Coronary artery (tissue), 2 donors: ENCODE results near the gene SLC46A1.

Source experiments
- DNase-seq: peaks from one replicate; pipeline ENCODE4 v3.0.0-alpha.2; 2017; ENCODE audit warnings: low spot score
- H3K27ac ChIP-seq, 2 donors: fragments of 200-600 bp; sonication (generic); one replicate each; pipeline ENCODE4 v1.5.1; 2016 to 2019
- H3K4me3 ChIP-seq: fragments of 200-600 bp; sonication (generic); 2 replicates; pipeline ENCODE4 v1.5.1; 2016; ENCODE audit warnings: mild to moderate bottlenecking, moderate library complexity
- TF ChIP-seq, protein P1 (sequence below): fragments of 200-600 bp; sonication (generic); IDR thresholded peaks from one replicate; pipeline ENCODE4 v1.5.1; 2019; ENCODE audit warnings: antibody characterized with exemption

SLC46A1 gene

DNA sequence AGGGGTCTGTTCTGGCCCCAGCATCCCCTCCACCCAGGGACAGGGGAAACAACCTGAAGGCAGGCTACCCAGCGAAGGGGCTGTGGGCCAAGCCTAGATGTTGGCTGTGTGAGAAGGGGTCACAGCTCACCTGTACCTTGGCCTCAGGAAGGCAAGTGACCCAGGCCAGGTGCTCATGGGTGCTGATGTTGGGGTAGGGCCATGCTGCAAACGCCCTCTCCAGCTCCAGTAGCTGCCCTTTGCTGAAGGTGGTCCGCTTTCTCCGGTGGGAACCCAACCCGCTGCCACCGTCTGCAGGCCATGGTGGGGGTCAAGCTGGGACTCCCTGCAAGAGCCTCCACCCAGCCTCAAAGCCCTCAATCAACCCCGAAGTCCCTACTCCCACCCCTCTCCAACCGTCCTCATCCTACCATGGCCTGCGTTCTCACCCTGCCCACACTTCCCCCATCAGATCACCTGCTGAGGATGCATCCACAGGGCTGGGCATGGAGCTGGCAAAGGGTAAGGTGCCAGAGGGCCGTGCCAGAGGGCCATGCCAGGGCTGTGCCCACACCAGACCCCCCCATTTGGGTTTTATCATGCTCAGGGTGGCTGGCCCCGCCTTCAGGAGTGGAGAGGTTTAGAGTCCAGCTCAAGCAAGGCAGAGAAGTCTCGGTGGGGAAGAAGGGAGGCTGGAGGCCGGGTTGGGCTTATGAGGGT is 41.2 kb downstream of the SLC46A1 start, which contains the start of gene SEBOX:
SEBOX (minus strand) TSS at position 535 of the 699 bp plus-strand sequence; CDS start at position 487, 48 bp downstream.
- TF ChIP-seq, protein P1, sequence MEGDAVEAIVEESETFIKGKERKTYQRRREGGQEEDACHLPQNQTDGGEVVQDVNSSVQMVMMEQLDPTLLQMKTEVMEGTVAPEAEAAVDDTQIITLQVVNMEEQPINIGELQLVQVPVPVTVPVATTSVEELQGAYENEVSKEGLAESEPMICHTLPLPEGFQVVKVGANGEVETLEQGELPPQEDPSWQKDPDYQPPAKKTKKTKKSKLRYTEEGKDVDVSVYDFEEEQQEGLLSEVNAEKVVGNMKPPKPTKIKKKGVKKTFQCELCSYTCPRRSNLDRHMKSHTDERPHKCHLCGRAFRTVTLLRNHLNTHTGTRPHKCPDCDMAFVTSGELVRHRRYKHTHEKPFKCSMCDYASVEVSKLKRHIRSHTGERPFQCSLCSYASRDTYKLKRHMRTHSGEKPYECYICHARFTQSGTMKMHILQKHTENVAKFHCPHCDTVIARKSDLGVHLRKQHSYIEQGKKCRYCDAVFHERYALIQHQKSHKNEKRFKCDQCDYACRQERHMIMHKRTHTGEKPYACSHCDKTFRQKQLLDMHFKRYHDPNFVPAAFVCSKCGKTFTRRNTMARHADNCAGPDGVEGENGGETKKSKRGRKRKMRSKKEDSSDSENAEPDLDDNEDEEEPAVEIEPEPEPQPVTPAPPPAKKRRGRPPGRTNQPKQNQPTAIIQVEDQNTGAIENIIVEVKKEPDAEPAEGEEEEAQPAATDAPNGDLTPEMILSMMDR: no peak
- DNase-seq: no peak
- no peak within 1 kb of the TSS for H3K27ac ChIP-seq
- H3K4me3 ChIP-seq: no peak within 1 kb of the TSS

DNA sequence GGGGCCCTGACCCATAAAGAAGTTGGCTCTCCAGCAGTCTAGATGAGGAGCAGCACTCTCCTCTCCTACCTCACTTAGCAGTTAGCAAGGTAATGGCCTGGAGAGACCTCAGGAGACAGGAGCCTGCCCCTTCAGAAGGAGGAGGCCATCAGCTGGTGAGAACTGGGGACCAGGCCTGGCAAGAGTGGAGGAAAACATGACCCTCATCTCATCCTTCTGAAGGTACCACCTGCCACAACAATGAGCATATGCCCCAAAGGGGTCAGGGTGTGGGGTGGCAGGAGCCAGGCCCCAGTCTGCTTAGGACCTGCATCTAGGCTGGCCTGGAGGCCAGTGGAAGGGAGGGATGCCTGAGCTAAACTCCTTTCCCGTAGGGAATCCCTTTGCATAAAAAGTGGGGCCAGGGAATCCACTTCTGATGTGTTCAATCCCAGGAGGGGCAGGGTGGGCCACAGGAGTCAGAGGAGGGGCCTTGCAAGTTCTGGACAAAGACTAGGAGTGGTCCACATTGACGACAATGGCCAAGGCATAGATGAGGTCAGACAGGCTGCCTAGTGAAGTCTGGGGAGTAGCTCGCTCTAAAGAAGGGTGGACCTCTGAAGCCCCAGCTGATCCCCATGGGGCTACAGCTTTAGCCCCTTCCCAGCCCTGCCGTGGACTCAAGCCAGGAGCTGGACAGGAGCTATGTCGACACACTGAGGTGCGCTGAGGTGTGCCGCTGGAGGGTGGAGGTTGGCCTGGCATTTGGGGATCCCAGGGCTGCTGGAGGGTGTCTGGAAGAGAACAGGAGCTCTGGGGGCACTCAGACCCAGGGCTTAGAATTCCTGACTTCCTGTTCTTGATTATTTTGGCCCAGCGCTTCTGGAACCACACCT is 42.0 kb downstream of the SLC46A1 start:
- TF ChIP-seq, protein P1: no peak
- H3K4me3 ChIP-seq: no peak overlapping the region
- no peak overlapping the region for H3K27ac ChIP-seq
- DNase-seq: no peak

DNA sequence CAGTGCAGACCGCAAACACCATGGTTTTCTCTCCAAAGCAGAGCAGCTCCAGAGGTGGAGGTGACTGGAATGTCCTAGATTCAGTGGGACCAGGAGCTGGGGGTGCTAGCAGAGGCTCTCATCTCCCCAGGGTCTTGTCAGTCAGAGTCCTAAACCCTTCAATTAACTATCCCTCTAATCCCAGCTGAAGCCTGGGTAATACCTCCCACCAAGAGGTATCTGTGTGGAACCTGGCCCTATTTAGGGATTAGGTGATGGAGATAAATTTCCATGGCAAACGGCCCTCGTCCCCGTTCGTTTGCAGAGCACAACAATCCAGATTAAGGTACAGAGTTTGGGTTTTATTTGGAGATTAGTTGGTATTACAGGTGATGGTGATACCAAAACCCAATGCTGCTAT is 42.8 kb downstream of the SLC46A1 start:
- no peak overlapping the region for H3K27ac ChIP-seq
- H3K4me3 ChIP-seq: no peak overlapping the region
- TF ChIP-seq, protein P1: no peak
- DNase-seq: no peak

DNA sequence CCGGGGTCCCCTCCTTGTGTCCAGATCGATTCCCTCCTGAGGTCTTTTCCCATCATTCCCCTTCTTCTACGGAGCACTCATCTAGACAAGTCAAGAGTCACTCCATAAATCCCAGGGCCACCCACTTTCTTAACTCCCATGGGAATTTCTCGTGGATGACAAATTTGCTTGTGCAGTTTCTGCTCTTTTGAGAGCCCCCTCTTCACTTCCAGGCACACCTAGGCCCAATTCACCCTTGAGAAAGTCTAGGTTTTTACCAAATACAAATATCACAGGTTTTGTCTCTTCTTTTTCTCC is 48.2 kb downstream of the SLC46A1 start:
- TF ChIP-seq, protein P1: no peak
- H3K27ac ChIP-seq: peak overlapping the region; percentile 63 to 92

DNA sequence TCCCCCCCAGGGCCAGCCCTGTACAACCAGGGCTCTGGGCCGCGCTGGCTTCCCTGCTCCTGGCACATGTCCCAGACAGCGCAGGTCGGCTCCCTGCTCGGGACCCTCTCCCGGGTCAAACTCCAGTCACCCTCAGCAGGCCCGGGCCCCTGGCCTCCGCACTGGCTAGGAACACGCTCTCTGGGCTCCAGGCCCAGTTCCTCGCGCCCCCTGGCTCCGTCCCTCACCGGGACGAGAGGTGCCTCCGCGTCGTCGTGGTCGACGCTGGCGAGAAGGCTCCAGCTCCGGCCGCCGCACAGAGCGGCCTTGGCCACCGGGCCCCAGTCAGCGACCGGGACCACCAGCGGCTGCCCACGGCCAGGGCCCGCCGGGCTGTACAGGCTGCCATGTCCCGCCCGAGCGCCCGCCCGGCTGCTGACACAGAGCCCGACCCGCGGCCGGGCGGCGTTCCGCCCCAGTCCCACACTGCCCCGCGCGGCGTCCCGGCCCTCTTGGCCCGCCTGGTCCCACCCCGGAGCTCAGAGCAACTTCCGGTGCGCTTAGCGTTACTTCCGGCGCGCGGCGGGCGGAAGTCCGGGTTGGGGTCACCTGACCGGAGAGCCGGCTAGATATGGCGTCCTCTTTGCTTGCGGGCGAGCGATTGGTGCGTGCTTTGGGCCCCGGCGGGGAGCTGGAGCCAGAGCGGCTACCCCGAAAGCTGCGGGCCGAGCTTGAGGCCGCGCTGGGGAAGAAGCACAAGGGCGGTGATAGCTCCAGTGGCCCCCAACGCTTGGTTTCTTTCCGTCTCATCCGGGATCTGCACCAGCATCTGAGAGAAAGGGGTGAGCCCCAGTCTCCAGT is 48.7 kb downstream of the SLC46A1 start, which contains the start of gene POLDIP2:
POLDIP2 (minus strand) TSS at position 467 of the 840 bp plus-strand sequence; CDS start at position 388, 79 bp downstream.
- Histone ChIP-seq H3K27ac (peak within 1 kb of the TSS; percentile 63 to 92), H3K4me3 (peak within 1 kb of the TSS; percentile 89)
- peak; percentile 96 for DNase-seq
- TF ChIP-seq, protein P1: no peak

More for the DNA sequence above, 48.2 kb downstream of the SLC46A1 start:
- peak overlapping the region; percentile 89 for H3K4me3 ChIP-seq
- DNase-seq: no peak

DNA sequence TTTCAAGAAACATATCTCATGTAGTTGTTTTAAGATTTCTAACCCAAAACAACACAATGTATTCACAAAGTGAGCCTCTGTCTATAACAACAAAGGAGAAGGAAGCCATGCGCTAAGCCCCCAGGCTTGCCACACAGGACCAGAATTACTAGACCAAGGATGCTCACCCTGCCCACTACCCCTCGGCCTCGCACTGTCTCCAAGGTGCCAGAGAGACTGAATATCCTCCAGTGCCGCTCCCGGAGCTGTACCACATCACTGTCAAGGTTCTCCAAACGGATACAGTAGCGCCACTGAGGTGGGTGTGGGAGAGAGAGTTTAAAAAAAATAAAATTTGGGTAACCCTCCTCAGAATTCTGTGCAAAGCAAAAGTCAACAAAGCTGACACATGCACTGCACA is 55.7 kb downstream of the SLC46A1 start:
- no peak overlapping the region for H3K4me3 ChIP-seq
- TF ChIP-seq, protein P1: no peak
- no peak overlapping the region for H3K27ac ChIP-seq
- DNase-seq: no peak
